ENCODE measurements around the gene LHFPL3.

GRCh38 chr7:104857458-104858425, 529.3 kb downstream of the LHFPL3 start:
- no peak for TF ChIP-seq CTCF (conservative IDR thresholded peaks at IDR 0.05)
- TF ChIP-seq ZFX (IDR thresholded peaks at IDR 0.05), result no peak

Data from C4-2B (cell line).